OCI-LY1 (cell line): ENCODE data around the gene POLA2.

Experiments used
- H2AFZ ChIP-seq: fragments of 200-600 bp; sonication (generic), shearing (Covaris generic); 2 replicates; pipeline ENCODE4 v1.6.0; 2014; ENCODE audit warnings: antibody characterized with exemption, mild to moderate bottlenecking, low read length
- H3F3A ChIP-seq: fragments of 200-600 bp; sonication (generic), shearing (Covaris generic); 2 replicates; pipeline ENCODE4 v1.6.0; 2014; ENCODE audit warnings: mild to moderate bottlenecking, antibody characterized with exemption, low read length, moderate library complexity; ENCODE audit not compliant: insufficient read depth
- H3K27ac ChIP-seq: fragments of 200-600 bp; sonication (generic); 2 replicates; pipeline ENCODE4 v1.5.1; 2014; ENCODE audit warnings: low read length, mixed run types, mild to moderate bottlenecking, low read depth; ENCODE audit not compliant: poor library complexity, severe bottlenecking
- H3K27me3 ChIP-seq: fragments of 200-600 bp; sonication (generic); 2 replicates; pipeline ENCODE4 v1.6.0; 2014; ENCODE audit warnings: antibody characterized with exemption, mild to moderate bottlenecking, low read length, moderate library complexity; ENCODE audit not compliant: insufficient read depth
- H3K36me3 ChIP-seq: fragments of 200-600 bp; sonication (generic); 2 replicates; pipeline ENCODE4 v1.6.1; 2014; ENCODE audit warnings: mild to moderate bottlenecking, antibody characterized with exemption, low read length, moderate library complexity, mixed read lengths; ENCODE audit not compliant: insufficient read depth
- H3K4me1 ChIP-seq: fragments of 200-600 bp; sonication (generic); 2 replicates; pipeline ENCODE4 v1.5.1; 2014; ENCODE audit warnings: mild to moderate bottlenecking, low read length, moderate library complexity; ENCODE audit not compliant: insufficient read depth, severe bottlenecking
- H3K4me2 ChIP-seq: fragments of 200-600 bp; sonication (generic), shearing (Covaris generic); 2 replicates; pipeline ENCODE4 v1.6.1; 2014; ENCODE audit warnings: low read length
- H3K4me3 ChIP-seq: fragments of 200-600 bp; sonication (generic); 2 replicates; pipeline ENCODE4 v1.5.1; 2014; ENCODE audit warnings: low read length, low read depth, mild to moderate bottlenecking, mixed read lengths; ENCODE audit not compliant: poor library complexity, severe bottlenecking
- H3K79me2 ChIP-seq: fragments of 200-600 bp; shearing (Covaris generic); 2 replicates; pipeline ENCODE4 v1.6.1; 2016; ENCODE audit warnings: mixed run types, low read length, mixed read lengths; ENCODE audit not compliant: insufficient read depth
- H3K9ac ChIP-seq: fragments of 200-600 bp; sonication (generic), shearing (Covaris generic); 2 replicates; pipeline ENCODE4 v1.6.1; 2014; ENCODE audit warnings: mild to moderate bottlenecking, low read length, mixed read lengths
- H3K9me2 ChIP-seq: fragments of 200-600 bp; sonication (generic), shearing (Covaris generic); 2 replicates; pipeline ENCODE4 v1.6.1; 2014; ENCODE audit warnings: low read depth, mild to moderate bottlenecking, low read length, mixed read lengths
- H3K9me3 ChIP-seq: fragments of 200-600 bp; shearing (Covaris generic); 2 replicates; pipeline ENCODE4 v1.6.1; 2014; ENCODE audit warnings: low read length, mixed read lengths
- H4K20me1 ChIP-seq: fragments of 200-600 bp; sonication (generic), shearing (Covaris generic); 2 replicates; pipeline ENCODE4 v1.6.0; 2016; ENCODE audit warnings: mild to moderate bottlenecking, low read length; ENCODE audit not compliant: insufficient read depth
- CTCF ChIP-seq: fragments of 200-600 bp; sonication (generic), shearing (Covaris generic); IDR thresholded peaks from 2 replicates; pipeline ENCODE4 v1.5.1; 2017; ENCODE audit warnings: mild to moderate bottlenecking, antibody characterized with exemption, low read length, moderate library complexity, mixed read lengths
- EZH2 ChIP-seq: fragments of 200-600 bp; sonication (generic), shearing (Covaris generic); IDR thresholded peaks from 2 replicates; pipeline ENCODE4 v1.8.0; 2017; ENCODE audit warnings: borderline replicate concordance, mixed run types, mild to moderate bottlenecking, antibody characterized with exemption, low read length, moderate library complexity, mixed read lengths

The POLA2 gene

GRCh38 chr11:65300621-65301275 is 39.0 kb downstream of the POLA2 start:
- Histone ChIP-seq H3K36me3 (peaks cover 68% of the 10 kb centered on the region), H3K27ac (no peak overlapping the region), H3K4me1 (no peaks in the 10 kb centered on the region), H3K4me3 (no peak overlapping the region), H4K20me1 (no peaks in the 10 kb centered on the region), H3F3A (no peaks in the 10 kb centered on the region), H2AFZ (no peak overlapping the region), H3K9ac (no peak overlapping the region), H3K9me3 (no peaks in the 10 kb centered on the region), H3K27me3 (no peaks in the 10 kb centered on the region), H3K79me2 (no peaks in the 10 kb centered on the region), H3K9me2 (no peaks in the 10 kb centered on the region), H3K4me2 (no peak overlapping the region)
- TF ChIP-seq CTCF: no peak
- TF ChIP-seq EZH2: no peak

- H3K4me2 ChIP-seq: no peak overlapping the region
- no peaks in the 10 kb centered on the region for H3K9me3 ChIP-seq
- peaks cover 58% of the 10 kb centered on the region for H3K36me3 ChIP-seq
- no peak overlapping the region for H3K9ac ChIP-seq
- H3K4me3 ChIP-seq: no peak overlapping the region
- no peaks in the 10 kb centered on the region for H4K20me1 ChIP-seq
- no peak overlapping the region for H2AFZ ChIP-seq
- no peaks in the 10 kb centered on the region for H3K79me2 ChIP-seq
- no peaks in the 10 kb centered on the region for H3K9me2 ChIP-seq
- H3F3A ChIP-seq: no peaks in the 10 kb centered on the region
- H3K27me3 ChIP-seq: no peaks in the 10 kb centered on the region
- H3K4me1 ChIP-seq: no peaks in the 10 kb centered on the region
- no peak overlapping the region for H3K27ac ChIP-seq
- no peak for TF ChIP-seq CTCF
- no peak for TF ChIP-seq EZH2
Measured at GRCh38 chr11:65301491-65302329, 39.9 kb downstream of the POLA2 start.

GRCh38 chr11:65303555-65303954 is 41.8 kb downstream of the POLA2 start:
- Histone ChIP-seq H3K4me1 (no peaks in the 10 kb centered on the region), H3K36me3 (peaks cover 42% of the 10 kb centered on the region), H3K4me3 (no peak overlapping the region), H4K20me1 (no peaks in the 10 kb centered on the region), H3K27me3 (no peaks in the 10 kb centered on the region), H2AFZ (no peak overlapping the region), H3K4me2 (no peak overlapping the region), H3K27ac (no peak overlapping the region), H3K79me2 (no peaks in the 10 kb centered on the region), H3K9me2 (no peaks in the 10 kb centered on the region), H3F3A (no peaks in the 10 kb centered on the region), H3K9ac (no peak overlapping the region), H3K9me3 (no peaks in the 10 kb centered on the region)
- no peak for TF ChIP-seq EZH2
- no peak for TF ChIP-seq CTCF
